Hematopoietic multipotent progenitor cell treated with erythropoietin and hydrocortisone succinate and interleukin-3 and kit ligand, for 4 days (in vitro differentiated cells): ENCODE measurements around the gene SYPL2.
"Not testable (repeated sequence)": the region's sequence is repeated elsewhere in the genome, so short reads cannot be mapped to it uniquely, and the experiment has no call there.

ENCODE experiments used
- DNase-seq: peaks from one replicate; pipeline ENCODE4 v3.0.0-alpha.2; 2015

Gene SYPL2

DNA sequence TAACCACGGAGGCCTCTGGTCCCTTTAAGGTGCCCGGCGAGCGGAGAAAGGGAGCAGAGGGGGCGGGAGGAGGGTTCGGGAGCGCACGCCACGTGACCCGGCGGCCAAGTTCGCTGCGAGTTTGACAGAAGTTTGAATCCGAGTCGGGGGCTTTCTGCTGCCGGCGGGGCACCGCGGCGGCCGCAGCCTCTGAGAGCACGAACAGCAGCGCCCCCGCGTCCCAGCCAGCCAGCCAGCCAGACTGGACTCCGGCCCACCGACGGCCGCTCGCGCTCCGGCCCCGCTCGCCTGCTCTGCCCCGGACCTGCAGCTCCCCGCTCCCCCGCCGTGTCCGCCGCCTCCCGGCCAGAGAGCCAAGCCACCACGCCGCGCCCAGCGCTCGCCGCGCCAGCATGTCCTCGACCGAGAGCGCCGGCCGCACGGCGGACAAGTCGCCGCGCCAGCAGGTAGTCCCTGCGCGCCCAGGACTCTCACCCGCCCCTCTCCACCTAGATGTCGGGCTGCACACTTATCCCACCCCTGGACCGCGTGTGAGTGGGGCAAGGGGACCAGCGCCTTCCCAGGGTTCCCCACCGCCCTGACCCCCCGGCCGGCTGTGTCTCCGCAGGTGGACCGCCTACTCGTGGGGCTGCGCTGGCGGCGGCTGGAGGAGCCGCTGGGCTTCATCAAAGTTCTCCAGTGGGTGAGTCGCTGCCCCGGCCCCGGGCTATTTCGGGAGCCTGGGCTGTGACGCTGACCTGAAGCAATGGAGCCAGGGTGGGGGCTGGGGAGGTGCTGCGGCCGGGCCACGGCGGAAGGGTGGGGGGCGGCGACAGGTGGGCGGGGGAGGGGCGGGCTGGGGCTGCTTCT lies at the start of gene SYPL2:
Gene SYPL2, plus strand, starts transcription at position 95 of the 849 bp plus-strand sequence. Its CDS starts 298 bp downstream, at position 393.
- DNase-seq = peak; percentile 31

DNA sequence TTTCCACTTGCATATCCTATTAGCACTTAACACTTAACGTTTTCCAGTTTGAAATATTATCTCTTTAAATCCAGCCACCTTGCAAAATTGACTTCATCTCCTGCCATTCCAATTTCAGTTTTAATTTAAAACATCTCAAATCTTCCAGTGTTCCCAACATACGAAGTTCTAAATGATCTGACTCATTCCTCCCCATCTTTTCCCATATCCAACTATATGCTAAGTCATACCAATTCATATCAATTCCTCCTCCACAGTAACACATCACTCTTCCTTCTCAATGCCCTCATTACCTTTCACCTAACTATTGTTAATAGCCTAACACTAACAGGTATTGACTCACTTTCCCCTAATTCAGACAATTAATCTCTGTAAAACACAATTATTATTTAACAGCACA lies 42.8 kb upstream of the SYPL2 start:
- no peak for DNase-seq

- DNase-seq = peak; percentile 86
These were observed 40.7 kb upstream of the SYPL2 start for GRCh38 chr1:109425391-109426280.

DNA sequence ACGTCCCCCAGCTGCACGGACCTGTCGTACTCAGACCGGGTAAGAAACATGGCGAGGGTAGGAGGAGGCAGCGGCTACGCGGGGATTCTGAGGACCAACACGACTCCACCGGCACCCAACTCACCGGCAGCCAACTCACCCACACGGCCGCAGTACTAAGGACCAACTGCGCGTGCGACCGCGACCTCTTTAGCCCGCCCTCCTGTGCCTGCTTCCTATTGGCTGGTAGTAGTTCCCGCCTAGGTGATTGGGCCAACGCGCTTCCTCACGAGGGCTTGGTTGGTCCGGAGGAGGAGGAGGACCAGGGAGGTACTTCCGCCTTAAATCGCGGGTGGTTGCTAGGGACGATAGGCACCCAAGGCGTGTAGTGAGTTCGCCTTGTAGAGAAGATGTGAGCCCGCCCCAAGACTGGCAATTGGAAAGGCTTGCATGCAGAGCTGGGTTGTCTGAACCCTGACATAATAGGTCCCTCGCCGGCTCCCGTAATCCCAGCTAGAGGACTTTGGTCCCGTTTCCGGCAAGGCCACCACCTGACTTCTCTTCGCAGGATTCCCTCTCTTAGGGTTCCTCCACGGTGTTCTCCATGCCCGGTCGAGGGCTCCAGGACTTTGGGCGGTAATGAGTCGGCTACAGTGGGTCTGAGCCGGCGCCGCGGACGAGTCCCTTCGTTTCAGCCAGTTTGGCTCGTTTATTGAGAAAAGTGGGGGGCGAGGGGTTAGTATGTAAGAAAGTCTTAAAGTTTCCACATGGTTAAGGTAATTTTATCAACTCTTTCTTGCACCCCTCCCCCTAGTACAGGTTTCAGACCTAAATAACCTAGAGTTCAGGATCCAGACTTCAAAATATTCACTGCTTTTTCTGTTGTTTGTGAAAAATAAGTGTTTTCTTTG lies 39.8 kb upstream of the SYPL2 start, which contains the start of gene PSMA5:
Gene PSMA5, minus strand, starts transcription at position 168 of the 890 bp plus-strand sequence. Its CDS starts 118 bp downstream, at position 50.
- peak; percentile 100 for DNase-seq

DNA sequence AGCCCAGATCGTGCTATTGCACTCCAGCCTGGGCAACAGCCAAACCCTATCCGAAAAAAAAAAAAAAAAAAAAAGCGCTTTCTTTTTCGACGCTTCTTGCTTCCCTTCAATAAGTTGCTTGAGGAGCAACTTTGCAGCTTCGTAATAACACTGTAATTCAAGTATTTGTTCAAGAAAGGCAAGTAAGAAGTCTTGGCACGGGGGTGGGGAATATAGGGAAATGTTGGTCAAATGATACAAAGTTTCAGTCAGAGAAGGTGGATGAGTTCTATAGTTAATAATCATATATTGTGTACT lies 39.2 kb upstream of the SYPL2 start:
- DNase-seq = peak; percentile 44

- no peak for DNase-seq
These were observed 34.0 kb upstream of the SYPL2 start for GRCh38 chr1:109432336-109432735.

DNA sequence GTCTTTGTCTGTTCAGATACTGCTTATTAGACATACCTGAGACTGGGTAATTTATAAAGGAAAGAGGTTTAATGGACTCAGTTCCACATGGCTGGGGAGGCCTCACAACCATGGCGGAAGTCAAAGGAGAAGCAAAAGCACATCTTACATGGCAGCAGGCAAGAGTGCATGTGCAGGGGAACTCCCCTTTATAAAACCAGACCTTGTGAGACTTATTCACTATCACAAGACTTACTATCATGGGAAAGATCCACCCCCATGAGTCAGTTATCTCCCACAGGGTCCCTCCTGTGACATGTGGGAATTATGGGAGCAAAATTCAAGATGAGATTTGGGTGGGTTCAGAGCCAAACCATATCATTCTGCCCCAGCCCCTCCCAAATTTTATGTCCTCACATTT lies 33.0 kb upstream of the SYPL2 start:
- no peak for DNase-seq

DNA sequence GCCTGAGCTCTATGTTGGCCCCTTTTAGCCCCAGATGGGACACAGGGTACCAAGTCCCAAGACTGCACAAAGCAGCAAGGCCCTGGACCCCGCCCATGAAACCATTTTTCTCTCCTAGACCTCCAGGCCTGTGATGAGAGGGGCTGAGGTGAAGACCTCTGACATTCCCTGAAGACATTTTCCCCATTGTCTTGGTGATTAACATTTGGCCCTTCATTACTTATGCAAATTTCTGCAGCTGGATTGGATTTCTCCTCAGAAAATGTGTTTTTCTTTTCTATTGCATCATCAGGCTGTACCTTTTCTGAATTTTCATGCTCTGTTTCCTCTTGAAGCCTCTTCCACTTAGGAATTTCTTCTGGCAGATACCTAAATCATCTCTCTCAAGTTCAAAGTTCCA lies 31.9 kb upstream of the SYPL2 start:
- no peak for DNase-seq

- DNase-seq = no peak
These were observed 27.5 kb upstream of the SYPL2 start for GRCh38 chr1:109438798-109439297.

GRCh38 chr1:109441069-109441468 lies 25.3 kb upstream of the SYPL2 start:
- no peak for DNase-seq

DNA sequence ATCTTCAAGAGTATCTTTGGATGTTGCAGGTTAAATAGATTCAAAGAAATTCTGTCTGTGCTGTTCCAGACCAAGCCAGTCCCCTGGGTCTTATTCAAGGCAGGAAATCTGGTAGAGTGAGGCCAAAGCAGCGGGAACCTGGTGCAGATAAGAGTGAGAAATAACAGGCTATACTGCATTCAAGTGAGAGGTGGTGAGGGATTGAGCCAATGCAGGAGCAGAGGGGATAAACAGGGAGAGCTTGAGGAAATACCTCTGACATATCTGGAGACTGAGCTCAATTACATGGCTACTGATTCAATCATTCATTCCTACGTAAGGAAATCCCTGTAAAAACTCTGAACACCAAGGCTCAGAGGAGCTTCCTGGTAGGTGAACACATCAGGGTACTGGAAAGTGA lies 22.9 kb upstream of the SYPL2 start:
- no peak for DNase-seq

DNA sequence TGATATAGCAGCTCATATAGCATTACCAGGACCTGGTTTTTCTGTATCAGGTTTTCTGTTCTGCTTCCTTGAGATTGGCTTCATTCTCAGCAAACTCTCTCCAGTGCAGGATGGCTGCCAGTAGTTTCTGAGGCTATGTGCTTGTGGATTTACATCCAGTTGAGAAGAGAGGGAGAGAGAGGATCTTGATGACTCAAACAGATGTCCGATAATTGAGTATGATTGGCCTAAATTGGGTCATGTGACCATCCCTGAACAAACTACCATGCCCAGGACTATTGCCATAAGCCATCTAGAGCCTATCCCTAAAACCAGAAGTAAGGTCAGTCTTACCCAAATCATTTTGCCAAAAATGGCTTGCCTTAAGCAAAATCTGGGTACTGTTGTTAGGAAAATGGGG lies 22.0 kb upstream of the SYPL2 start:
- DNase-seq = no peak

DNA sequence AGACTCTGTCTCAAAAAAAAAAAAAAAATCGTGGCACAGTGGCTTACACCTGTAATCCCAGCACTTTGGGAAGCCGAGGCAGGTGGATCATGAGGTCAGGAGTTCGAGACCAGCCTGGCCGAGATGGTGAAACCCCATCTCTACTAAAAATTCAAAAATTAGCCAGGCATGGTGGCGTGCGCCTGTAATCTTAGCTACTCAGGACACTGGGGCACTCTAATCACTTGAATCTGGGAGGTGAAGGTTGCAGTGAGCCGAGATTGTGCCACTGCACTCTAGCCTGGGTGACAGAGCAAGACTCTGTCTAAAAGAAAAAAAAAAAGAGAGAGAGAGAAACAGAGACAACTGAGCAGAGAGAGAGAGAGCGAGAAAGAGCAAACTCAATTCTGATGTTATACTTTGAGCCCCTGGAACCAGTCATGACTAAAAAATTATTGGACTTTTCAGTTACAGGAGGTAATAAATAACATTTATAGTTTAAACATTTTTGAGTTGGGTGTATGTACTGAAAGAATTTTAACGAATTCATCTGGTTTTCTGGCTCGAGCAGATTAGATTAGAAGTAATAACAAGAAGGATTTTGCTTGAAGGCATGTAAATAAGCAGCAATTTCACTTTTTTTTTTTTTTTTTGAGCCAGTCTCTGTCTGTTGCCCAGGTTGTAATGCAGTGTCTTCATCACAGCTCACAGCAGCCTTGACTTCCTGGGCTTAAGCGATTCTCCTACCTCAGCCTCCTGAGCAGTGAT lies 20.2 kb upstream of the SYPL2 start:
- DNase-seq = not testable (repeated sequence)

- no peak for DNase-seq
These were observed 18.8 kb upstream of the SYPL2 start for GRCh38 chr1:109447524-109447923.

- no peak for DNase-seq
These were observed 11.7 kb upstream of the SYPL2 start for GRCh38 chr1:109454497-109455133.

GRCh38 chr1:109457819-109458218 lies 8.5 kb upstream of the SYPL2 start:
- DNase-seq = no peak

DNA sequence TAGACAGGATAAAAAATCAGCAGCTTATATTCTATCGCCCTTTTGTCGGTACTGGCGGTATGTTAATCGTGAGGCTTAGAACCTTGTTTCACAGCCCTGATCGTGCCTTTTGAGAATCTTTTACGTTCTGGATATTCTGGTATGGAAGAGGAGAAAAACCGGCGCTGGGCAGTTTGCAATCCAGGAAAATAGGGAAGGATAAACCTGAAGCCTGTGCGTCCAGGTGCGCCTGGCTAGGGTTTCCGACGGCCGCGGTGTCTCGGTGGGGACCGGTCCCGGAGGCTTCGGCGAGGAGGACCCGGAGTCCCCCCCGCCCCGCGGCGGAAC lies 258 bp upstream of the SYPL2 start:
- DNase-seq = no peak

- no peak for DNase-seq
These were observed 993 bp downstream of the SYPL2 start for GRCh38 chr1:109467301-109467777.

- DNase-seq = no peak
These were observed 1.7 kb downstream of the SYPL2 start for GRCh38 chr1:109468061-109468460.

- DNase-seq = no peak
These were observed 2.6 kb downstream of the SYPL2 start for GRCh38 chr1:109468903-109469302.

DNA sequence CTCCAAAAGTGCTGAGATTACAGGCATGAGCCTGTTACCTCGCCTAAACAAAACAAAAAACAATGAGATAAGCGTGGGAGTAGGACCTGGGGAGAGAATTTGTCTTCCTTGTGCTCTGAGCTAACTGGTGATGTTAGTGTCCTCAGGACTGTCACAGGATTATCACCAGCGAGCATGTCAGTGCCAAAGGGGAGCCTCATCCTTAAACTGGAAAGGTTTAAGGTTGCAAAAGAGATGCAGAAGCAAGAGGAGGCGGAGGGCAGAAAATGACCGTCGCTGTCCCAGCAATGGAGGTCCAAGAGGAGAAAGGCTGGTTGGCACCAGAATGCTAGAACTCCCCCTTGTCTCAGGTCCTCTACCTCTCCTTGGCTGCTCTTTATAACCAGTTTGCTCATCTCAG lies 3.9 kb downstream of the SYPL2 start:
- DNase-seq = no peak
